GM12872 (cell line): Measurements from ENCODE around the gene DOK6.

Source experiments
- TF ChIP-seq, protein P1 (sequence below): IDR thresholded peaks from 3 replicates; pipeline ENCODE4 v1.5.1; 2011; ENCODE audit warnings: low read depth, mild to moderate bottlenecking, low read length, moderate library complexity; ENCODE audit not compliant: insufficient read depth

DOK6 gene

DNA sequence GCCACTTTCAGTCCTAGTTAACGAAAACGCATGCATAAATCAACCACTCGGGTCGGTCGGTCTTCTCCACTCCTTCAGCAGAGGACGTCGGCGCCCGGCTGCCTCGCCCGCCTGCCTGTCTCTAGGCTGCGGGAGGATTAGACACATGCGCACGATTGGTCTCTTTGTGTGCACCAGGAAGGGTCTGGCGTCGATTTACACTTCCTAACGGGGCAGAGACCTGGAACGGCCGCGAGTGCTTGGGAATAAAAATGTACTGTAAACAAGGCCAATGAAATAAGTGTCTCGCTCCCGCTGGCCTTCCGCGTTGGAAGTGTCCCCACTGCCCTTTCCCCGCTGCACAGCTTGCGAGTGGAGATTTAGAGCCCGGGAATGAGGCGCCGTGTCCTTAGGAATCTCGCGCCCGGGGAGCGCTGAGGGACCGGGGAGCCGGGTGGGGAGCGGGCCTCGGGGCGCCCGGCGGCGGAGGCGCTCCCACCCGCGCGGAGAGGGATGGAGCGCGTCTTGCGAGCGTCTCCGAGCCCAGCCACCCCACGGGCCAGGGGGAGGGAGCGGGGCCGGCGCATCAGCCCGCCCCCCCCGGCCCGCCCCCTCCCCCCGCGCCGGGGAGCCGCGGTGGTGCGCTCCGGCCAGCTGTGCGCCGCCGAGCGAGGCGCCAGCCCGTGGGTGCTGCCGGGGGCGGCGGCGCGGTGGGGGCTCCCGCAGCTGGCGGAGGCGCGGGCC is at the start of gene DOK6:
TSS of gene DOK6 (plus strand) at position 636 of the 723 bp plus-strand sequence.
- TF ChIP-seq, protein P1, sequence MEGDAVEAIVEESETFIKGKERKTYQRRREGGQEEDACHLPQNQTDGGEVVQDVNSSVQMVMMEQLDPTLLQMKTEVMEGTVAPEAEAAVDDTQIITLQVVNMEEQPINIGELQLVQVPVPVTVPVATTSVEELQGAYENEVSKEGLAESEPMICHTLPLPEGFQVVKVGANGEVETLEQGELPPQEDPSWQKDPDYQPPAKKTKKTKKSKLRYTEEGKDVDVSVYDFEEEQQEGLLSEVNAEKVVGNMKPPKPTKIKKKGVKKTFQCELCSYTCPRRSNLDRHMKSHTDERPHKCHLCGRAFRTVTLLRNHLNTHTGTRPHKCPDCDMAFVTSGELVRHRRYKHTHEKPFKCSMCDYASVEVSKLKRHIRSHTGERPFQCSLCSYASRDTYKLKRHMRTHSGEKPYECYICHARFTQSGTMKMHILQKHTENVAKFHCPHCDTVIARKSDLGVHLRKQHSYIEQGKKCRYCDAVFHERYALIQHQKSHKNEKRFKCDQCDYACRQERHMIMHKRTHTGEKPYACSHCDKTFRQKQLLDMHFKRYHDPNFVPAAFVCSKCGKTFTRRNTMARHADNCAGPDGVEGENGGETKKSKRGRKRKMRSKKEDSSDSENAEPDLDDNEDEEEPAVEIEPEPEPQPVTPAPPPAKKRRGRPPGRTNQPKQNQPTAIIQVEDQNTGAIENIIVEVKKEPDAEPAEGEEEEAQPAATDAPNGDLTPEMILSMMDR: no peak

DNA sequence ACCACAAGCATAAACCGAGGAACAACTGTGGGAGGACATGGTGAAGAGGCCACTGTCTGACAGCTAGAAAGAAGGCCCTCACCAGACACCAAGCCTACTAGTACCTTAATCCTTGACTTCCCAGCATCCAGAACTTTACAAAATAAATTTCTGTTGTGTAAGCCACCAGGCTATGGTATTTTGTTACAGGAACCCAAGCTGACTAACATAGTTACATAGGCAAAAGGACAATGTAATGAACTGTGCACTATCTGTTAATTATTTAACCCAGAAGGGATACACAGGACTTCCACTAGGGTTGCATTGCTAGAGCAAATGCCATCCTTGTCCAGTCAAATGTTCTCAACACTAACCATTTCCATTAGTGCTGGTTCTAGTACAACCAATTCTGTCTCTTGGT is 47.7 kb upstream of the DOK6 start:
- TF ChIP-seq, protein P1: no peak

DNA sequence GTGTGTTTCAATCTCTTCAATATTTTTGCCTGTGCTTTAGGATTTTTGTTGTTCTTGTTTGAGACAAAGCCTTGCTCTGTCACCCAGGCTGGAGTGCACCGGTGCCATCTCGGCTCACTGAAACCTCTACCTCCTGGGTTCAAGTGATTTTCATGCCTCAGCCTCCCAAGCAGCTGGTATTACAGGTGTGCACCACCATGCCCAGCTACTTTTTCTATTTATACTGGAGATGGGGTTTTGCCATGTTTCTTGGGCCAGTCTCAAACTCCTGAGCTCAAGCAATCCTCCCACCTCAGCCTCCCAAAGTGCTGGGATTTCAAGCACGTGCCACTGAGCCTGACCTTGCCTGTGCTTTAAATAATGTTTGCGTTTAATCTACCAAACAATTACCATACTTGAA is 43.1 kb upstream of the DOK6 start:
- TF ChIP-seq, protein P1: no peak

DNA sequence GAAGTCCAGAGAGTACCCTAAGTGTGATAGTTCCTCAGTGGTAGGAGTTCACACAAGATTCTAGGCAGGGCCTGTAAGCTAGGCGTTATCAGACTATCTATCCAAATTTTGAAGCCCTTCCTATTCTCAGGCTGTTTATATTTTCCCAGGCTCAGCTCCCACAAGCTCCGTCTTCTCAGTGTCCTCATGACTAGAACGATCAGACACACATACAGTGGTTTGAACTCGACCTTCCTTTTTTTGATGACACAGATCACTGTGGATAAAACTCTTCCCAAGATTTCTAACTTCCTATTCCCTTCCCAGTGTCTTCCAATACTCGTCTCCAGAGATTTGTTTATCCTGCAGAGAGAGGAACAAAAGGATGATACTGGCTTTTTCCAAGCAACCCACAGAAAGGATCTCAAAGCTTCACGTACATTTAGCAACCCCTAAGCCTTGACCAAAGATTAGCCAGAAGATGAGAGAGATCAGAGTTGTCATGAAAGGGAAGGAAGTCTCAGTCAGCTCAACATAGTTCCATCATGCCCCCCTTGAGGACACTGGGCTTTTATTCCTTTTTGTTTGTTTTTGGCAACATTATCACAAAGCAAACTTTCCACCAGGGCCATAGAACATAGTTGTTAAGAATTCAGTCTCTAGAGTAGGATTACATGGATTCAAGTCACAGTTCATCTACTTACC is 42.3 kb upstream of the DOK6 start:
- TF ChIP-seq, protein P1: no peak

DNA sequence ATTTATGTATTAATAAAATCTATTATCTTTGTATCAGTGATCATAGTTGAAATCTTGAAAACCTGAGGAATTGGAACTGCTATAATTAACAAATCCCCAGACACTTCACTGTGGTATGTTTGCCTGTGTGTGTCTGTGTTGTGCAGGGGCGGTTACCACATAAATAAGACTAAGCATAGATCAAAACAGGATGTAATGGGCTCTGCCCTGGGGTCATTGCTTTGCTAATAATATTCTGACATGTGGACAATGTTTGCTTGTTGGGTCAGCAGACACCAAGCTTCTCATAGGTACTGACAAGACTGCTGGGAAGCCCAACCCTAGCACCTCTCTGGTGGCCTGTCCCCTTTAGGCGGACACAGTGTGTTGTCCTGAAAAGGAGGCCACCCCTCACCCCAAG is 35.8 kb upstream of the DOK6 start:
- TF ChIP-seq, protein P1: no peak

DNA sequence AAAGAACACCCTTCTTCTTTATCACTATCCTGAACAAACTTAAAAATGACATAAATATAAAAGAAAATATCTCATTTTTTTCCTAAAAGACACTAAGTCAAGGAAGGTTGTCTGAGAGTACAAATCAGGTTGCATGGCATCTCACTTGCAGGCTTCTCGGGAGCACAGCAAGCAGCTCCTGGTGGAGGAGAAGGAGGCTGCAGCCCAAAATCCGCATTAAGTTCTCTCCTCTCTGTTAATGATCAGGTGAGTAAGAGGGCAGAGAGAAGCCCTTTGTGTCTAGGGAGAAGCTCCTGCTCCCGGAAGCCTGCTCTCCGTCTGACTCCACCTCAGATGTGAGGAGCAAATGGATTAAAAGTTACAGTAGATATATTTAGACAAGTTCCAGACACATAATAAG is 35.0 kb upstream of the DOK6 start:
- TF ChIP-seq, protein P1: no peak

DNA sequence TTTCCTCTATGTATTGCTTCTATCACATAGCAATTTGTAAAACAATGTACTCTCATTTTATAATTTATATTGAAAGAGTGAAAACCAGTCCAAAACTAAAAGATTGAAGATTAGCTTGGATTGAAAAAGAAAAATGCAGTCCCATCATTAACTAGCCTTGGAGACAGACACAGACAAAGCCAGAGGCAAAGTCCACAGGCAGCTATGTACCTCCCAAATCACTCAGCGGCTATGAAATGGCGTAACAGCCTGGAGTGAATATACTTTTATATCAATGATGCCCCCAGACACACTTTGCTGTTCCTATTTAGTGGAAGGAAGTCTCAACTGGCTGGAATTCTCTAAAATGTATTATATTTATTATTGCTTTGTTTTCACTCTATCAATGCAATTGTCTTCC is 33.6 kb upstream of the DOK6 start:
- TF ChIP-seq, protein P1: no peak
